Mucosa of rectum (tissue), 2 donors: ENCODE data around the gene R3HDM2.
"Not testable (repeated sequence)": the region's sequence is repeated elsewhere in the genome, so short reads cannot be mapped to it uniquely, and the experiment has no call there.

ENCODE experiments used
- H3K27ac ChIP-seq, 2 donors: one replicate each; pipeline ENCODE4 v1.7.0; 2013; ENCODE audit warnings: inconsistent platforms in 2 of 2, low read depth in 2 of 2, low read length in 2 of 2
- H3K27me3 ChIP-seq, 2 donors: one replicate each; pipeline ENCODE4 v1.7.0; 2013; ENCODE audit warnings: low read length in 2 of 2; ENCODE audit not compliant: control insufficient read depth in 2 of 2, insufficient read depth in 2 of 2
- H3K36me3 ChIP-seq, 2 donors: one replicate each; pipeline ENCODE4 v1.7.0; 2013; ENCODE audit warnings: low read length in 2 of 2; ENCODE audit not compliant: control insufficient read depth in 2 of 2, insufficient read depth in 2 of 2
- H3K4me1 ChIP-seq, 2 donors: one replicate each; pipeline ENCODE4 v1.7.0; 2013; ENCODE audit warnings: low read length in 2 of 2, mild to moderate bottlenecking in 1 of 2; ENCODE audit not compliant: control insufficient read depth in 2 of 2, insufficient read depth in 2 of 2
- H3K4me3 ChIP-seq, 2 donors: one replicate each; pipeline ENCODE4 v1.7.0; 2013; ENCODE audit warnings: low read length in 2 of 2
- H3K9ac ChIP-seq, 2 donors: one replicate each; pipeline ENCODE4 v1.7.0; 2013; ENCODE audit warnings: low read length in 2 of 2, low read depth in 1 of 2, mild to moderate bottlenecking in 1 of 2
- H3K9me3 ChIP-seq, 2 donors: one replicate each; pipeline ENCODE4 v1.7.0; 2013; ENCODE audit warnings: low read length in 2 of 2; ENCODE audit not compliant: control insufficient read depth in 2 of 2
- donor health status: healthy.
- donor health status: Normal muscosa, but diverticular disease.

The R3HDM2 gene

GRCh38 chr12:57340104-57340503 is 90.7 kb downstream of the R3HDM2 start:
- H3K9ac ChIP-seq: no peak overlapping the region
- no peak overlapping the region for H3K4me3 ChIP-seq
- H3K27ac ChIP-seq: no peak overlapping the region
- H3K27me3 ChIP-seq: no peaks in the 10 kb centered on the region
- H3K4me1 ChIP-seq: no peaks in the 10 kb centered on the region
- H3K9me3 ChIP-seq: no peaks in the 10 kb centered on the region
- no peaks in the 10 kb centered on the region for H3K36me3 ChIP-seq

DNA sequence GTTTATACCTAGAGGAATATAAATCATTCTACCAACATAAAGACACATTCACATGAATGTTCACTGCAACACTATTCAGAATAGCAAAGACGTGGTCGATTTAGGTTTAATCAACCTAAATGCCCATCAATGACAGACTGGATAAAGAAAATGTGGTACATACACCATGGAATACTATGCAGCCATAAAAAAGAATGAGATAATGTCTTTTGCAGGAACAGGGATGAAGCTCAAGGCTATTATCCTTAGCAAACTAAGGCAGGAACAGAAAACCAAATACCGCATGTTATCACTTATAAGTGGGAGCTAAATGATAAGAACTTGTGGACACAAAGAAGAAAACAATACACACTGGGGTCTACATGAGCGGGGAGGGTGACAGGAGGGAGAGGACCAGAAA is 94.5 kb downstream of the R3HDM2 start:
- not testable (repeated sequence) for H3K36me3 ChIP-seq, H3K9me3 ChIP-seq, H3K4me3 ChIP-seq, H3K4me1 ChIP-seq, H3K27me3 ChIP-seq, H3K27ac ChIP-seq, H3K9ac ChIP-seq

DNA sequence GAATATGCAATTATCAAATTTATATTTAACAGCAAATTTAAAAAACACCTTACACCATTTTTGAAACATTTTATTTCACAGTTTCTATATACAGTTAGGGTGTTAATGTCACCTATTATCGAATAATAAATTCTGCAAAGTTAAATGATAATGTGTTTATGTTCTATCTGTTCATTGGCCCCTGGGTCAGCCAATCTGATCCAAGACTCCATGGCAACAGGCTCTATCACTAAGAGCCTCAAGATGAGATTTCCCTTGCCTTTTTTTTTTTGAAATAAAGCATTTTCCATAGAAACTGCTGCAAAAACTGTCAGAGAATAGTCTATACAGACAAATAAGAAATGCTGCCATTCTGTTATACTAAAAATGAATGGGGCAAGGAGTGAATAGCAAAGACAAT is 96.6 kb downstream of the R3HDM2 start:
- Histone ChIP-seq H3K27me3 (no peaks in the 10 kb centered on the region), H3K9me3 (no peaks in the 10 kb centered on the region), H3K36me3 (peaks cover 0 to 3% of the 10 kb centered on the region in 2 donors), H3K27ac (no peak overlapping the region), H3K4me1 (no peaks in the 10 kb centered on the region), H3K9ac (no peak overlapping the region), H3K4me3 (no peak overlapping the region)

DNA sequence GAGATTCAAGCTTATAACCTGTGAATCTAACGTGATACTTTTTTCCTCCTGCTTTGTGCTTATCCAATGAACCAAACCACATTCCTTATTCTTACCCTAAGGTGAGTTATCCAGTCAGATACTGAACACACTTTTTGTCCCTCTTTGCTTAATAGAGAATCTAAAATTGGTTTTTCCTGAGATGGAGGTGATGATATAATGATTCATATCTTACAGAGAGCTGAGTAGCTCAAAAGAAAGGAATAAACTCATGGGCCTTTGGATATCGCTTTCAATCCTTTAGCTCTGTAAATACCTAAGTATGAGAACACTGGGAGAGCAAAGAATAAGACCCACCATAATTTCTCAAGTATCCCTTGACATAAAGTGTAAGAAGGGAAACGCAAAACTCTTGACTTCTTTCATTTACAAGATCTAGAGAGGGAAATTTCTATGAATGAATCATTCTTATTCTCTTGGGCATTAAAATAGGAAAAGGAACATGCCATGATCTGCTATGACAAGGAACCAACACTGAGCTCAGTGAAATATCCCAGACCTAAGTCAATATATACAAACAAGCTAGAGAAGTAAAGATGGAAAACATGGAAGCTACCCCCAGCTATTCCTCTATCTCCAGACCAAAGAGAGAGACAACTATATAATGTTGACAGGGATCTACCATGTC is 98.1 kb downstream of the R3HDM2 start:
- Histone ChIP-seq H3K27ac (no peak overlapping the region), H3K4me3 (no peak overlapping the region), H3K4me1 (no peaks in the 10 kb centered on the region), H3K36me3 (peaks cover 0 to 3% of the 10 kb centered on the region in 2 donors), H3K27me3 (no peaks in the 10 kb centered on the region), H3K9me3 (no peaks in the 10 kb centered on the region), H3K9ac (no peak overlapping the region)

DNA sequence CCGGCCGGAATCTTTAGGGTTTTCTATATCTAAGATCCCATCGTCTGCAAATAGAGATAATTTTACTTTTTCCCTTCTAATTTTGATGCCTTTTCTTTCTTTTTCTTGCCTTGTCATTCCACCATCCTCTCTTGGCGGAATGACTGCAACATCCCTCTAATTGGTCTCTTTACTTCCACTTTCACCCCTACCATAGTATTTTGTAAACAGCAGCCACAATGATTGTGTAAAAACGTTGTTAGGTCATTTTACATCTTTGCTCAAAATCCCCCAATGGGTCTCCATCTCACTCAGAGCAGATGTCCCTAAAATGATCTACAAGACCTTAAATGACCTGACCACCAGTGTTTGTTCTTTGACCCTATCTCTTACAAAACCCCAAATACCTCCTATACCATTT is 99.9 kb downstream of the R3HDM2 start:
- no peak overlapping the region for H3K27ac ChIP-seq

DNA sequence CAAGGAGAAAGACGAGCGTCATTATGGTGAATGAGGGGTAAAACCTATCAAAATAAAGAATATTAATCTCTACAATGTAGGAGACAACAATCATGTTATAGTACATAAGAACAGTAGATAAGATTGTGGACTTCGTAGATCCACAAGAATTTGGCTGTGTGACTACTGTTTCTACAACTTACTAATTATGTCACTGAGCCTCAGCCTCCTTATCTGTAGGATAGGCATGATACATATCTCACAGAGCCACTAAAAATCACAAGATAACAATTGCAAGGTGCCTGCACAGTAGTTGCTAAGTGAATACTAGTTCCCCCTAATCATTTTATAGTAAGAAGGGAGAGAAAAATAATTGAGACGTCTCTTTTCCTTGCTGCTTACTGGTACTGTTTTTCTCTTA is 101.6 kb downstream of the R3HDM2 start:
- H3K36me3 ChIP-seq: peaks cover 0 to 3% of the 10 kb centered on the region in 2 donors
- H3K4me3 ChIP-seq: no peak overlapping the region

More for the DNA sequence above, 99.9 kb downstream of the R3HDM2 start:
- H3K27me3 ChIP-seq: no peaks in the 10 kb centered on the region
- no peak overlapping the region for H3K9ac ChIP-seq
- H3K4me3 ChIP-seq: no peak overlapping the region
- H3K36me3 ChIP-seq: peaks cover 0 to 3% of the 10 kb centered on the region in 2 donors
- no peaks in the 10 kb centered on the region for H3K4me1 ChIP-seq
- no peaks in the 10 kb centered on the region for H3K9me3 ChIP-seq

DNA sequence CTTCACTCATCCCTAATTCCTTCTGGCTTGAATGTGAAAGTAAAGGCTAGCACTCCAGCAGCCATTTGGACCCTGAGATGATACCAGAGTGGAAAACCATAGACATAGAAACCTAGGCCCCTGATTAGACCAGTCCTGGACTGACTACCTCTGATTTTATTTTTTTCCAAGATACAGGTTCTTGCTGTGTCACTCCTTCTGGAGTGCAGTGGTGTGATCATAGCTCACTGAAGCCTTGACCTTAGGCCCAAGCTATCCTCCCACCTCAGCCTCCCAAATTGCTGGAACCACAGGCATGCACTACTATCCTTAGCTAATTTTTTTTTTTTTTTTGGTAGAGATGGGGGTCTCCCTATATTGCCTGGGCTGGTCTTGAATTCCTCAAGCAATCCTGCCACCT is 105.4 kb downstream of the R3HDM2 start:
- no peaks in the 10 kb centered on the region for H3K4me1 ChIP-seq
- no peaks in the 10 kb centered on the region for H3K27me3 ChIP-seq
- H3K4me3 ChIP-seq: no peak overlapping the region
- no peaks in the 10 kb centered on the region for H3K9me3 ChIP-seq
- H3K36me3 ChIP-seq: no peaks in the 10 kb centered on the region
- H3K27ac ChIP-seq: no peak overlapping the region
- no peak overlapping the region for H3K9ac ChIP-seq

More for the DNA sequence above, 101.6 kb downstream of the R3HDM2 start:
- Histone ChIP-seq H3K4me1 (no peaks in the 10 kb centered on the region), H3K9ac (no peak overlapping the region), H3K27me3 (no peaks in the 10 kb centered on the region), H3K27ac (no peak overlapping the region), H3K9me3 (no peaks in the 10 kb centered on the region)

- Histone ChIP-seq H3K4me3 (no peak overlapping the region), H3K36me3 (no peaks in the 10 kb centered on the region), H3K27ac (no peak overlapping the region), H3K9me3 (no peaks in the 10 kb centered on the region), H3K9ac (no peak overlapping the region), H3K27me3 (no peaks in the 10 kb centered on the region), H3K4me1 (no peaks in the 10 kb centered on the region)
Measured at GRCh38 chr12:57323416-57323815, 107.4 kb downstream of the R3HDM2 start.

DNA sequence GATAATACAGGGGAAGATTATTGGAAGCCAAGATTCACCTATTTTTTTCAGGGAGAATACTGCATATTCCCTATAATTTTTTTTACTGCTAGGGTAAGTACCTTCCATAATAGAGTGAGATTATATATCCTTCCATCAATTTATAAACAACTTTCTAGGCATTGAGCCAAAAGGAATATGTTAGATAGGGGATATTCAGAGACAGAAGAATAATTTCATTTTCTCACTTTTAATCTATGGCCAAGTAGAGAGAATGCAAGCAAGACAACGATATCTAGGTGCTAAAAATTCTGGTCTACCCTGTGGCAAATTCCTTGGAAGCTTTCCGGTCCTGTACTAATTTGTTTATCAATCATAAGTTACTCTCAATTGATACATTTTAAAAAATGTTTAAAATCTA is 110.2 kb downstream of the R3HDM2 start:
- Histone ChIP-seq H3K27ac (no peak overlapping the region), H3K27me3 (no peaks in the 10 kb centered on the region), H3K9me3 (no peaks in the 10 kb centered on the region), H3K4me3 (no peak overlapping the region), H3K36me3 (no peaks in the 10 kb centered on the region), H3K4me1 (no peaks in the 10 kb centered on the region), H3K9ac (no peak overlapping the region)

GRCh38 chr12:57319678-57320469 is 111.0 kb downstream of the R3HDM2 start:
- Histone ChIP-seq H3K27ac (peak overlapping the region in 1 of 2 donors; percentile 17), H3K4me1 (no peaks in the 10 kb centered on the region), H3K9ac (peak overlapping the region in 1 of 2 donors; percentile 17), H3K9me3 (no peaks in the 10 kb centered on the region), H3K4me3 (no peak overlapping the region), H3K27me3 (no peaks in the 10 kb centered on the region), H3K36me3 (no peaks in the 10 kb centered on the region)
